PC-3 (cell line): ENCODE results near the gene DUSP18. TPM values are rescaled to one million over a fixed set of nuclear protein-coding genes. Genes with fewer than 3 reads are reported as not detected.

Experiments used
- ATAC-seq: fragments of 200-7000 bp; cut with Tn5 transposase; 2 replicates; pipeline ENCODE4 v1.9.1; 2020; ENCODE audit warnings: mild to moderate bottlenecking, moderate library complexity
- BruUV-seq: library from RNA; stranded (reverse); fragments of 400-500 nt; replicated peaks from 2 replicates; lab custom pipeline; 2021; lab: Mats Ljungman, UMichigan
- CTCF ChIA-PET: fragments of 300-600 bp; sonication (Branson Sonifier 250); formaldehyde crosslinking; loops from one replicate; lab custom pipeline; 2022; ENCODE audit warnings: antibody characterized with exemption; lab: Charles Lee
- POLR2A ChIA-PET: fragments of 300-600 bp; sonication (Branson Sonifier 250); formaldehyde crosslinking; loops from one replicate; lab custom pipeline; 2022; ENCODE audit warnings: antibody characterized with exemption; ENCODE audit not compliant: unreplicated experiment; lab: Charles Lee
- DNase-seq: peaks from one replicate; pipeline ENCODE4 v3.0.0-alpha.2; 2015
- H2AFZ ChIP-seq: fragments of 300-600 bp; sonication (generic); 2 replicates; pipeline ENCODE4 v1.6.0; 2016; ENCODE audit warnings: antibody characterized with exemption, low read length
- H3F3A ChIP-seq: fragments of 300-600 bp; sonication (generic); one replicate; pipeline ENCODE4 v1.6.0; 2017; ENCODE audit warnings: antibody characterized with exemption, low read length, control low read depth, mild to moderate bottlenecking; ENCODE audit not compliant: unreplicated experiment
- H3K27ac ChIP-seq: fragments of 300-600 bp; sonication (generic); 2 replicates; pipeline ENCODE4 v1.5.1; 2016; ENCODE audit warnings: mild to moderate bottlenecking, low read length
- H3K27me3 ChIP-seq: fragments of 300-600 bp; sonication (generic); 2 replicates; pipeline ENCODE4 v1.6.1; 2016; ENCODE audit warnings: low read length, mixed read lengths
- H3K36me3 ChIP-seq: fragments of 300-600 bp; sonication (generic); 2 replicates; pipeline ENCODE4 v1.6.1; 2016; ENCODE audit warnings: low read depth, mixed run types, low read length, mixed read lengths
- H3K4me1 ChIP-seq: fragments of 300-600 bp; sonication (generic); 2 replicates; pipeline ENCODE4 v1.5.1; 2016; ENCODE audit warnings: low read length; ENCODE audit not compliant: insufficient read depth
- H3K4me2 ChIP-seq: fragments of 300-600 bp; sonication (generic); 2 replicates; pipeline ENCODE4 v1.6.0; 2016; ENCODE audit warnings: low read length
- H3K4me3 ChIP-seq: fragments of 300-600 bp; sonication (generic); 2 replicates; pipeline ENCODE4 v1.5.1; 2016; ENCODE audit warnings: mild to moderate bottlenecking, low read length, mixed read lengths
- H3K79me2 ChIP-seq: fragments of 300-600 bp; sonication (generic); 2 replicates; pipeline ENCODE4 v1.6.1; 2017; ENCODE audit warnings: low read length, mixed read lengths
- H3K9ac ChIP-seq: fragments of 300-600 bp; sonication (generic); 2 replicates; pipeline ENCODE4 v1.6.0; 2016; ENCODE audit warnings: mild to moderate bottlenecking, low read length
- H3K9me2 ChIP-seq: fragments of 300-600 bp; sonication (generic); replicated peaks from 2 replicates; pipeline ENCODE4 v1.6.1; 2016; ENCODE audit warnings: mixed run types, low read length, mixed read lengths
- H3K9me3 ChIP-seq: fragments of 300-600 bp; sonication (generic); 2 replicates; pipeline ENCODE4 v1.6.1; 2016; ENCODE audit warnings: low read length, mixed read lengths
- H4K20me1 ChIP-seq: fragments of 300-600 bp; sonication (generic); 2 replicates; pipeline ENCODE4 v1.6.1; 2016; ENCODE audit warnings: low read length, mixed read lengths
- EZH2 ChIP-seq: fragments of 300-600 bp; sonication (generic); IDR thresholded peaks from one replicate; pipeline ENCODE4 v1.6.1; 2017; ENCODE audit warnings: antibody characterized with exemption, mild to moderate bottlenecking, low read length; ENCODE audit not compliant: unreplicated experiment
- EZH2phosphoT487 ChIP-seq: fragments of 300-600 bp; sonication (generic); IDR thresholded peaks from 2 replicates; pipeline ENCODE4 v1.6.1; 2018; ENCODE audit warnings: mild to moderate bottlenecking, antibody characterized with exemption, low read length, borderline replicate concordance
- intact Hi-C: fragments of 100-400 bp; cut with micrococcal nuclease; formaldehyde crosslinking; loops from 2 replicates; pipeline ENCODE4 v1.9.0; 2023
- total RNA-seq: library from RNA; depleted of rRNA; stranded (reverse); fragments of >200 nt; gene quantifications from 2 replicates; pipeline ENCODE4 v1.2.3, GENCODE V29; 2014
- TF ChIP-seq, protein P1 (sequence below): fragments of 300-600 bp; sonication (generic); conservative IDR thresholded peaks from 2 replicates; pipeline ENCODE4 v1.5.1; 2017; ENCODE audit warnings: antibody characterized with exemption, low read depth, mild to moderate bottlenecking, low read length

Gene DUSP18
- total RNA-seq, 1 experiment from 2014 or later, result 7.7 TPM

DNA sequence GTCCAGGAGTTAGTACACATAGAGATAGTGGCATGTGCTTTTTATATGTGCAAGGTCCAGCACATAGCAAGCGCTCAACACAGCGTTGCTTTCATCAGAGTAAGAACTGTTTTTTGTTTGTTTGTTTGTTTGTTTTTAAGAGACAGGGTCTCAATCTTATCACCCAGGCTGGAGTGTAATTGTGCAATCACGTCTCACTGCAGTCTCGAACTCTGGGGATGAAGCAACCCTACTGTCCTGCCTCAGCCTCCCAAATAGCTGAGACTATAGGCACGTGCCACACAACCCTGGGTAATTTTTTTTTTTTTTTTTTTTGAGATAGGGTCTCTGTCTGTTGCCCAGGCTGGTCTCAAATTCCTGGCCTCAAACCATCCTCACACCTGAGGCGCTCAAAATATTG lies 49.9 kb downstream of the DUSP18 start:
- intact Hi-C loops, result no loop called here
- TF ChIP-seq EZH2phosphoT487 (no peak), EZH2 (no peak)
- TF ChIP-seq, protein P1, sequence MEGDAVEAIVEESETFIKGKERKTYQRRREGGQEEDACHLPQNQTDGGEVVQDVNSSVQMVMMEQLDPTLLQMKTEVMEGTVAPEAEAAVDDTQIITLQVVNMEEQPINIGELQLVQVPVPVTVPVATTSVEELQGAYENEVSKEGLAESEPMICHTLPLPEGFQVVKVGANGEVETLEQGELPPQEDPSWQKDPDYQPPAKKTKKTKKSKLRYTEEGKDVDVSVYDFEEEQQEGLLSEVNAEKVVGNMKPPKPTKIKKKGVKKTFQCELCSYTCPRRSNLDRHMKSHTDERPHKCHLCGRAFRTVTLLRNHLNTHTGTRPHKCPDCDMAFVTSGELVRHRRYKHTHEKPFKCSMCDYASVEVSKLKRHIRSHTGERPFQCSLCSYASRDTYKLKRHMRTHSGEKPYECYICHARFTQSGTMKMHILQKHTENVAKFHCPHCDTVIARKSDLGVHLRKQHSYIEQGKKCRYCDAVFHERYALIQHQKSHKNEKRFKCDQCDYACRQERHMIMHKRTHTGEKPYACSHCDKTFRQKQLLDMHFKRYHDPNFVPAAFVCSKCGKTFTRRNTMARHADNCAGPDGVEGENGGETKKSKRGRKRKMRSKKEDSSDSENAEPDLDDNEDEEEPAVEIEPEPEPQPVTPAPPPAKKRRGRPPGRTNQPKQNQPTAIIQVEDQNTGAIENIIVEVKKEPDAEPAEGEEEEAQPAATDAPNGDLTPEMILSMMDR, result no peak

DNA sequence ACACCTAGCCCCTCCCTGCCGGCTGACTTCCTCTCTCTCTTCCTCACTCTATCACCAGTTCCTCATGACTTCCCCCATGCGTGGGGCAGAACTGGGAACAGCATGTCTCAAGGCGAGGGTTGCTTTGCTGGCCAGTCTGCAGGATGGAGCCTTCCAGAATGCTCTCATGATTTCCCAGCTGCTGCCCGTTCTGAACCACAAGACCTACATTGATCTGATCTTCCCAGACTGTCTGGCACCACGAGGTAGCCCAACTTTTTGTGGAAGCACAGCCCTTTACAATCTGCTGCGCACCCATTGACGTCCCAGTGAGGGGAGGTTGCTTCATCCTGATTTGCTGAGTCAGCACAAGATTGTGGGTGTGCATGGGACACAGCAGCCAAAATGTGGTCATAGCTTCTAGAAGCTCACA lies 52.1 kb downstream of the DUSP18 start:
- no TSS peak for BruUV-seq
- Histone ChIP-seq H3K4me2 (no peak overlapping the region), H3K79me2 (no peaks in the 10 kb centered on the region), H3K9me3 (no peaks in the 10 kb centered on the region), H3K36me3 (no peaks in the 10 kb centered on the region), H3K4me1 (no peaks in the 10 kb centered on the region), H4K20me1 (no peaks in the 10 kb centered on the region), H3K9ac (no peak overlapping the region), H3F3A (no peaks in the 10 kb centered on the region), H3K9me2 (no peaks in the 10 kb centered on the region), H3K4me3 (no peak overlapping the region), H3K27me3 (no peaks in the 10 kb centered on the region), H2AFZ (no peak overlapping the region), H3K27ac (no peak overlapping the region)
- POLR2A ChIA-PET, result no interaction called here
- no peak for DNase-seq
- intact Hi-C loops, result no loop called here
- CTCF ChIA-PET, result no interaction called here
- no peak for ATAC-seq
- no peak for TF ChIP-seq EZH2
- TF ChIP-seq, protein P1, result no peak
- TF ChIP-seq EZH2phosphoT487, result no peak

More for the DNA sequence above, 49.9 kb downstream of the DUSP18 start:
- POLR2A ChIA-PET, result interaction anchor here (0.5 kb wide), 1 partner anchor 1050 kb away, joined by 4 read pairs; no protein-coding TSS in a partner anchor
- no peaks in the 10 kb centered on the region for H4K20me1 ChIP-seq
- no peak overlapping the region for H3K9ac ChIP-seq
- H3F3A ChIP-seq, result no peaks in the 10 kb centered on the region
- no peaks in the 10 kb centered on the region for H3K9me2 ChIP-seq
- no peak overlapping the region for H2AFZ ChIP-seq
- H3K4me3 ChIP-seq, result no peak overlapping the region
- no peaks in the 10 kb centered on the region for H3K9me3 ChIP-seq
- no TSS peak for BruUV-seq
- no peaks in the 10 kb centered on the region for H3K27me3 ChIP-seq
- no peaks in the 10 kb centered on the region for H3K4me1 ChIP-seq
- CTCF ChIA-PET, result interaction anchor here (0.6 kb wide), 1 partner anchor 174 kb away, joined by 4 read pairs; no protein-coding TSS in a partner anchor
- ATAC-seq, result no peak
- H3K27ac ChIP-seq, result no peak overlapping the region
- no peaks in the 10 kb centered on the region for H3K36me3 ChIP-seq
- DNase-seq, result no peak
- no peaks in the 10 kb centered on the region for H3K79me2 ChIP-seq
- H3K4me2 ChIP-seq, result no peak overlapping the region

DNA sequence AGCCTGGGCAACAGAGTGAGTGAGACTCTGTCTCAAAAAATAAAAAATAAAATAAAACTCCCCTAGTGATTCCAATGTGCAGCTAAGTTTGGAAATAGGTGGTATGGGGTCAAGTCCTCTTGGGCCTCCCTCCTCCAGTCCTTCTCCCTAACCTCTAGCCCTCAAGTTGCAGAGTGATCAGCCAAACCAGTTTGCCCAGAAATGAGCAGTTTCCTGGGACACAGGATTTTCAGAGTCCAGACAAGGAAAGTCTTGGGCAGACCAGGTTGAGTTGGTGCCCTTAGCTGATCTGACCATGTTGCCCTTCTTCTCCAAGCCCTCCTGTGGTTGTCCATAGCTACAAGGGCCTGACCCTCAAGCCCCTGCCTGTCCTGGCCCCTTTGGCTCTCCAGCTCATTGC lies 52.8 kb downstream of the DUSP18 start:
- H3K79me2 ChIP-seq, result no peaks in the 10 kb centered on the region
- H3K4me1 ChIP-seq, result peaks cover under 1% of the 10 kb centered on the region; the same call in 1 of the 2 replicates
- H3K9me3 ChIP-seq, result no peaks in the 10 kb centered on the region
- H3K27me3 ChIP-seq, result no peaks in the 10 kb centered on the region
- H2AFZ ChIP-seq, result no peak overlapping the region
- ATAC-seq, result no peak
- no peak overlapping the region for H3K27ac ChIP-seq
- ChIA-PET POLR2A (no interaction called here), CTCF (no interaction called here)
- DNase-seq, result no peak
- BruUV-seq, result no TSS peak
- H3K36me3 ChIP-seq, result no peaks in the 10 kb centered on the region
- H3K9me2 ChIP-seq, result no peaks in the 10 kb centered on the region
- no peak overlapping the region for H3K4me3 ChIP-seq
- H3K9ac ChIP-seq, result no peak overlapping the region
- H3K4me2 ChIP-seq, result no peak overlapping the region
- H4K20me1 ChIP-seq, result no peaks in the 10 kb centered on the region
- H3F3A ChIP-seq, result no peaks in the 10 kb centered on the region
- intact Hi-C loops, result no loop called here
- TF ChIP-seq, protein P1, result no peak
- TF ChIP-seq EZH2phosphoT487 (no peak), EZH2 (no peak)
